Stimulated activated CD8-positive, alpha-beta memory T cell treated with anti-CD3 and anti-CD28 coated beads, Interleukin-12 subunit alpha, Interleukin-12 subunit beta, amount 100 ng/mL, for 1 hour (primary cell): Measurements from ENCODE around the gene MAP3K5.

Experiments used
- DNase-seq: peaks from one replicate; pipeline ENCODE4 v3.0.0-alpha.2; 2020; ENCODE audit warnings: low read depth

Gene MAP3K5

DNA sequence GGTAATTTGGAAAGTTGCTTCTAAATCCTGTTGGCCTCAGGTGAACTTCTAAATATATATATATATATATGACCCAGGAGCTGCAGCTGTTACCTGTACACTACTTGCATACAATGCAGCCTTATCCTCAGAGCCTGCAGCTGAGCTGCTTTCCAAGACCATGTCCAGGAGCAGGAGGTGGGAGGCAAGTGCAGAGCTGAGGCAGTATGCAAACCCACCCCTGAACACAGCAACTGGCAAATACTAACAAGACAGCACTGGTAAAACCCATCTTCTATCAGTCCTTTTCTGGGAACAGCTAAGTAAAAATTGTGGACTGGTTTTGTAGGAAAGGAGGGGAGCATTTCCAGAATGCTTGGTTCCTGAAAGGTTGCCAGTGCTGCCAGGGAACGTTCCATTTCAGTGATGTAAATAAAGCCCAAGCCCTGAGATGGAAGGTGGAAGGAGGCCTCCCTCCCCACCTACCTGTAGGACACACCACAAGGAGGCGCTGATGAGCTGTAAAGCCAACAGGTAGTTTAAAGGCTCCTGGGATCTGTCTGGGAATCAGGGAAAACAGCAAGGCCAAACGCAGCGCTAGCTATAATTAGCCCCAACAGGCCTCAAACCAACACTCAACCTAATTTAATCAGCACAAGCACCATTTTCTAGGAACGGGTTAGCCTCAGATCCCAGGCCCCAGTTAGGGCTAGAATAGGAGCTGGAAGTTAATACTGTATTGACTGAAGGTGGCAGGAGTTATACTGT is 148.3 kb downstream of the MAP3K5 start:
- DNase-seq: peak; percentile 75

DNA sequence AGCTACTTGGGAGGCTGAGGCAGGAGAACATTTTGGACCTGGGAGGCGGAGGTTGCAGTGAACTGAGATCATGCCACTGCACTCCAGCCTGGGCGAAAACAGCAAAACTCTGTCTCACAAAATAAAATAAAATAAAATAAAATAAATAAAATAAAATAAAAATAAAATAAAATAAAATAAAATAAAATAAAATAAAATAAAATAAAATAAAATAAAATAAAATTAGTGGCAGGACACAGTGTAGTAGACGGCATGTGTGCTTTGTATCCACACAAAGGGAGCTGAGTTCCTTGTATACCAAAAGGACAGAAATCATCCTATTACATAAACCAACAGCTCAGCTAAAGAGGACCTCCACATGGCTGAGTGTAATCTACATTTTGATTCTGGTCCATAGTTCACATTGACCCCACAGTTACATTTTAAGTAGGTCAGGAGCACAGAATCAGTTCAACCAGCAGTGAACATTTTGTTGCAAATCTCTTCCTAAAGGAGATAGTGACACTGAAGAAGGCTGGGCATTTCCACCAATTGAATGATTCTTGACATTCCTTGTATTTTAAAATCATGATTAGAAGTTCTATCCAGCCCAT is 150.3 kb downstream of the MAP3K5 start:
- DNase-seq: no peak

DNA sequence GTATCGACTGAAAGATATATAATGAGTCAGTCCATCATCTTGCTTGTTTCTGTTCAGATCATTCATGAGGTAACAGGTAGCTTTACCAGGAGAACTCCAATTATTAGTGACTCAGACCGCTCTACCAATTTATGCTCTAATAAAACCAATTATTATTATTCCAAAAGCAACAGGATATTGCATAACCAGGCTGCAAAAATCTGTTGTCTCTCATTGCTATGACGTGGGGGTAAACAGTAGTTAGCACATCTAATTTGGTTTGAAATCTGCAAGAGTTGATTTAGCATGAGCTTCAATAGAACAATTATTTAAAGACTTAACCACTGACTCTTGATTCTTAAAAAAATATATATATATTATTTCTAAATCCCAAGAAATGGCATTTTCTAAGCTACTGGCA is 151.1 kb downstream of the MAP3K5 start:
- DNase-seq: no peak

DNA sequence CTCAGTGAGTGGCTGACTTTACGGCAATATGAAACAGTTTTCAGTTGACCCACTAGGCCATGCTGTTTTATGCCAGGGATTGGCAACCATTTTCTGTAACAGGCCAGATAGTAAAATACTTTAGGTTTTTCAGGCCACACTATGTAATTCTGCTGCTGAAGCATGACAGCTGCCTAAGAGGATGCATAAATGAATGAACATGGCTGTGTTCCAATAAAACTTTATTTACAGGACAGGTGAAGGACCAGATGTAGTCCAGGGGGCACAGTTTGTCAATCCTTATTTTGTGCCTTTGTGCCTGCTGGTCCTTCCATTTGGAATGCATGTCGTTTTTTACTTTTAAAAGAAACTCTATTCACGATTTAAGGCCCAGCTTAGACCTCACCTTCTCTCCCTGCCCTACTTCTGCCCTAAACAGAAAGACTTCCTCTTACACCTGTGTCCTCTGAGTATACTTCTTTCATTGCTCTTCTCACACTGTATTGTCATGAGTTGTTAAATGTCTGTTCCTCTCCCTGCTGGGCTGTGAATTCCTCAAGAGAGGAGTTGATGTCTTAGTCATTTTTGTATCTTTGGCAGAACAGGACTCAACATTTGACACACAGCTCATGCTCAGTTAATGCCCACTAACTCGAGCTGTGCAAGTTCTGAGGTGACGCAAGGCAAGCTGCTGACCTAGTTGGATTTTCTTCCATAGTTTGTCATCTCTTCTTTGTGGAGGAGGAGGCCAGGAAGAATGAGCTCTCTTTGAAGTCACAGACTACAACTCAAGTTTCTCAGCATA is 152.0 kb downstream of the MAP3K5 start:
- DNase-seq: no peak

DNA sequence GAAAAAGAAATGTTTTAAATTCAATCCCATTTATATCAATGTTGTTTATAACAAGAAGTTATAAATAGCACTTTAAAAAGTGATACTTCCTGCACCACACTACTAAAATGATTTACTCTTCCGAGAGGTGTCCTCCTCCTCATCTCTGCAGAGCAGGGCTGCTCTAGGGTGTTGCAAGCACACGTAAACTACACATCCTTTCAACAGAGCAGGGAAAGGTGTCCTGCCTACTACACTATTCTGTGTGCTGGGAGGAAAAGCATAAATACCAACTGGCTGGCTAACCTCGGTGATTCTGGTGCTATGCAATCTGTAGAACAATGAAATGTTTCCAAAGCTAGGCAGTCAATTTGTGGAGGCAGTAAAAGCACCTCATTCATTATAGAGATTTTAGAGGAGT is 152.6 kb downstream of the MAP3K5 start:
- no peak for DNase-seq

DNA sequence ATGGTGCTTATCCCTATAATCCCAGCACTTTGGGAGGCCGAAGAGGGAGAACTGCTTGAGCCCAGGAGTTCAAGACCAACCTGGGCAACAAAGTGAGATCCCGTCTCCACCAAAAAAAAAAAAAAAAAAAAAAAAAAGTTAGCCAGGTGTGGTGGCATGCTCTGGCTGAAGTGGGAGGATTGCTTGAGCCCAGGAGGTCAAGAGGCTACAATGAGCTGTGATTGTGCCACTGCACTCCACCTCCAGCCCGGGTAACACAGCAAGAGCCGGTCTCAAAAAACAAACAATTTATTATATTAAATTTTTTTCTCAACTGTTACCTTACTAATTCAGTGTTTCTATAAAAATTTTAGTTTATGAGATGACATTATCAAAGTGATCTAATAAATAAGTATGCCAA is 156.7 kb downstream of the MAP3K5 start:
- DNase-seq: no peak

DNA sequence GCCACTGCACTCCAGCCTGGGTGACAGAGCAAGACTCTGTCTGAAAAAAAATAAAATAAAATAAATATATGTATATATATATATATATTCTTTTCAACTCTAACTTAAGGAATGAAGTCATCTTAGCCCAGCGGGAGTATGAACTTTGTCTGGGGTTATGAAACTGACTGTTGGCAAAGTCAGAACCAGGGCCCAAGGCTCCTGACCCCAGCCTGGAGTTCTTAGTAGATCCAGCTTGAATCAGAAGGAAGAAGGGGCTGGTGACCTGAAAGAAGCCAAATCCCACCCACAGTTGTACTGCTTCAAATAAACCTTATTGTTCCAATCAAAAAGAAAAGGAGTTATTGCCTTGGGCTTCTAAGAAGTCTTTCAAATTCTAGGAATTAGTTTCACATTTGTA is 158.9 kb downstream of the MAP3K5 start:
- DNase-seq: no peak

DNA sequence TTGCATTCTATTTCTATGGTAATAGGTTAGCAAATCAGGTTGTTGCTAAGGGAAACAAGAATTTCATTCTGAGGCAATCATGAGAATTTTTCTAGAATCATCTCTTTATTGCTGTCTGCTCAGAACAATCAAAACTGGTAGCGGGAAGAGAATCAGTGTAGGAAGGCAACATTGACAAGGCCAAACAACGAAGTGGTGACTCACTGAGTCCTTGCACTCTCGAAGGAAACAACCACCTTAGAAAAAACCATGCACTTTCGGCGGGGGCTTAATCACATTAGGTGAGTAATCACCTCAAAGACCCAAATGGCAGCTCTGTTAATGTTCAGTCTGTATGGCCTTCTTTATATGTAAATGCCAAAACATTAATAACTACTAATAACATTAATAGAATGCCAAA is 163.3 kb downstream of the MAP3K5 start:
- no peak for DNase-seq

DNA sequence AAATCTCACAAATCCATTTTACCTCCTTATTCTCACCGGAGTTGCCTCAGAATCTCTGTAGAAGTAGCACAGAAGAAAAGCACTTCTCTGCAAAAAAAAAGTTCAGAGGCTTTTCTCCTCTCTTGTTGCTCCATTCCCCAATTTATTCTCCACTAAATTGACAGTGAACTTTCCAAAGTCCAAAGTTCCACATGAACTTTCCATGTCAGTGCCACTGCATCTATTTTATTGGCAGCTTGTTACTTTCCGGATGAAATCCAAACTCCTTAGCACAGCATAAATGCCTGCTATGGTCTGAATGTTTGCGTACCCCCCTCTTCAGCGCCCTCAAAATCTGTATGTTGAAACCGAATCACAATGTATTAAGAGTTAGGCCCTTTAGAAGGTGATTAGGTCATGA is 165.1 kb downstream of the MAP3K5 start:
- DNase-seq: no peak

DNA sequence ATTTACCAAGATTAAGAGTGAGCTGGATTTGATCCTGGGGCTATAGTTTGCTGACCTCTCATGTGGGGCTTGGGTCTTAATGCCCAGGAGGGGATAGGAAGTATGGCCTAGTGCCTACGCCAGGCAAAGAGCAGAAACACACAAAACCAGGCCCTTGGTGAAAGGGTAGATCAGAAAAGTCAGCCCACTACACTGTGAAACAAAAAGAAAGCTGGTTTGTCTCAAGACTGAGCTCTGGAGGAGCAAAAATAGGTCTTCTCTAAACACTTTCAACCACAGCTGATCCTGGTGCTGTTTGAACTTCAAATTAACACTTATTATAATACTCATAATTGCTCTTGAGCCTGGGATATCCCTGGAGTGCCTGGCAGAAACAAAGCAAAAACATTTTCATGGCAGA is 167.0 kb downstream of the MAP3K5 start:
- DNase-seq: no peak

DNA sequence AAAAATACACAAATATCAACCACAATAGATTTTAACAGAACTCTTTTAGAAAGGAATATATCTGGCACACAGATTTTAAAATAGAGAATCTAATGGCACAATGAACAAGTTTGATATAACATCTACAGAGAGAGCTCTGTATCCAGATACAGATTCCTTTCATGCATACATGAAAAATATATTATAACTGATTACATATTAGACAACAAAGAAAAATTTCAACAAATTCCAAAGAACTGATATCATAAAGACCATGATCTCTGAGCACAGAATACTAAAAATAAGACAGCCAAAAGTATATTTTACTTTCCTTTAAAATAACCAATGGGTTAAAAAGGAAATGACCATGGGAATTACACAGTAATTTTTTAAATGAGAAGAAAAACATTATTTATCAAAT is 167.9 kb downstream of the MAP3K5 start:
- no peak for DNase-seq

DNA sequence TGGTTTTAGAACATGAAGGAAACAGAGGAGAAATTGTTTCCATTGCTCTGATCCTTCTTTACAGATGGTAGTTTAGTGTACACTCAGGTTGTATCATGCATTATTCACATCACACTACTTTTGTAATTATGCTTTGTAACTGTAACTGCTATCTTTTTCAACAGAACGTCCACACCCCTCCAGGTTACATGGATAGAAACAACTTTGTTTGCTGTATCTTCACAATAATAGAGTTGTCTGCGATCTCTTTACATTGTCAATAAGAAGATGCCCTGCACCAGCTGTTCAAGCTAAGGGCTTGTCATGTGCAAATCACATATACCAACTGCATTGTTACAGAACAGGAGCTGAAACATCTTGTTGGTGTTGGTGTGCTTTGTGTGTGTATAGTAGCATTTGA is 174.2 kb downstream of the MAP3K5 start:
- DNase-seq: no peak

DNA sequence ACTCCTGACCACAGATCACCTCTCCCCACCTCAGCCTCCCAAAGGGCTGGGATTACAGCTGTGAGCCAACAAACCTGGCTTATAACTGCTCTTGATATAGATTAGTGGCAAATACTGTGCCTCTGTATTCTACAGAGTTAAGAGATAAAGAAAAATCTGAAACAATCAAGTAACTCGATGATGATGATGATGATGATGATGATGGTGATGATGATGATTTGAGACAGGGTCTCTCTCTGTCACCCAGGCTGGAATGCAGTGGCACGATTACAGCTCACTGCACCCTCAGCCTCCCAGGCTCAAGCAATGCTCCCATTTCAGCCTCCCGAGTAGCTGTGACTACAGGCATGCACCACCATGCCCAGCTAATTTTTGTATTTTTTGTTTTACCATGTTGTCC is 175.8 kb downstream of the MAP3K5 start:
- no peak for DNase-seq

DNA sequence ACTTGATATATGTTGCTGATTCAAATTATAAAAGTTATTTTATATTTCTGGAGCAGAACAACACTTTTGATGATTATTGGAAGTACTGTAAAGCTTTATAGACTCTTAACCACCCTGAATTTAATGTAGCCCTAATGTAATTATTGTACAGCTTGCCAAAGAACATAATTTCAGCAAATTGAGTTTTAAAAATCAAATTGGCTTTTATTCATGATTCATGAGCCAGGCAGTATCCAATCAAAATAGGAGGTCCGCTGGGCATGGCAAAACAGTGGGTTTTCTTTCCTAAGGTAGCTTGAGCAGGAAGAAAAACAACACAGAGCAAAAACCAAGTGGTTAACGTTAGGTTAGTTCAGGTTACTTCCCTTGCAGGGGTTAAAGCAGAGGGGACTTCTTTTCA is 177.3 kb downstream of the MAP3K5 start:
- DNase-seq: no peak

DNA sequence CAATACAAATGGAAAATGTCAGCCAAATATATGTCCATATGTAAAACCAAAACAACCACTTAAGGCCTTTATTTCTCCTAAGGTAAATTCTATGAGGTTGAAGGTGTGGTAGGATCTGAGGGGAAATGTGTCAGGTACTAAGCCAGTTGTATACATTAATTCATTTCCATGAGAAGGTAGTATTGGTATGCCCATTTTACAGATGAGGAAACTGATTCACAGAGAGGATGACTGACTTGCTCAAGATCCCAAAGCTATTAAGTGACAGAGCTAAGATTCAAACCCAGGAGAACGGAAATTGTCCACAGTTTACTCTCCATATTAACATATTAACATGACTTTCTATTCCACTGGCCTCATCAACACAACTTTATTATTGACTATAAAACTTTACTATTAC is 177.9 kb downstream of the MAP3K5 start:
- DNase-seq: no peak

DNA sequence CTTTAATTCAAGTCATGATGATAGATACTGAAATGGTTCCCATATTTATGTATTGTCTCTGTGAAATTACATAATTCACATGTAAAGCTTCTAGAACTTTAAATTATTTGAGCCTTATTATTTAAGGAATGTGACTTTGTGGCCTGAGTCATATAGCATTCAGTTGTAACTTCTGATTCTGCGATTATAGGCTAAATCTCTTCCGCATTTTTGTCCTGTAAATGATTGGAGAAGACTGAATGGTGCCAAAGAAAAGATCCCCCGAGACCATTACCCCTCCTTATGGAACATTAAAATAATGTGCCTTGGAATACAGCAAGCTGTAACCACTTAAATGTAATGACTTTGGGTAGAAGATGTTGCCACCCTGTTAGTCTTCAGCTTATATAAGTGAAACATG is 178.8 kb downstream of the MAP3K5 start:
- no peak for DNase-seq

DNA sequence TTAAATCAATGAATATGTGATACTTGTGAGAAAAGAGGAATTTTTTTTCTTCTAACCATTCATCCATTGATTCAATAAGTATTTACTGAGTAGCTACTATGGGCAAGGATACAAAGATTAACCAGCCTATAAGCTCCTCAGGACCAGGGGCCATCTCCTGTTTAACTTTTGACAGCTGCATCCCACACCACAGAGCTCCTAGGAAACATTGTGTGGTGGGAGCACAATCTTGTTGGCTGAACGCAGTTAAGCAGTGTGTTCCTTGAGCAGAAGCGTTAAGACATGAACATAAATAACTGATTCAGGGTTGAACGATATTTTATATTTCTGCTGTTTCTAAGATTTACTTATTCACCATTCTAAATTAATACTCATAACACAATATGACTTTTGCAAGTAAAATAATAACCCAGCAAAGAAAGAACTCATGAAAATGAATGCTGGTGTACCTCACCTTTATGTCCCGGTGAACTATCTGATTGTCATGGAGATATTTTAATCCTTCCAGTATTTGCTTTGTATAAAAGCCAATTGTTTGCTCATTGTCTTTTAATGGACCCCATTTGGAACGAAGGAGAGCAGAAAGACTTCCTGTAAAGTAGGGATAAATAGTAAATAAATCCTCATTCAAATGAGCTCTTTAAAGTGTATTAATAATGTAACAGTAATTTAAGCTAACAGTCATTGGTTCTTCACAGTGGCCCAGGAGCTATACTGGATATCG is 179.4 kb downstream of the MAP3K5 start:
- DNase-seq: no peak

DNA sequence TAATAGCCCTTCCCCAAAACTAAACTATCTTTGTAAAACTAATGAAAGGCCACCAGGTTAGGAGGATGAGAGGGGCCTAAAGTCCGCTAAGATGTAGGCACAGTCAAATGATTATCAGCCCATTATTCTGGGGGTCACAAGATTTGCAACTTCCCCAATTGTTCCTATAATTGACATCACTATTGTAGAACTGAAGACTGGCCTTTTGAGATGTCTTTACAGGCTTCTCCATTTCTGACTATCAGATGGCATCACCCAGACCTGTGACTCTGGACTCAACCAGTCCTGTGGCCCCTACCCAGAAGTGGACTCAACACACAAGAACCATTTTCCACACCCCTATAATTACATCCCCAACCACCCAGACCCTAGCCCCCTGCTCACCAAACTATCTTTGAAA is 180.5 kb downstream of the MAP3K5 start:
- no peak for DNase-seq

DNA sequence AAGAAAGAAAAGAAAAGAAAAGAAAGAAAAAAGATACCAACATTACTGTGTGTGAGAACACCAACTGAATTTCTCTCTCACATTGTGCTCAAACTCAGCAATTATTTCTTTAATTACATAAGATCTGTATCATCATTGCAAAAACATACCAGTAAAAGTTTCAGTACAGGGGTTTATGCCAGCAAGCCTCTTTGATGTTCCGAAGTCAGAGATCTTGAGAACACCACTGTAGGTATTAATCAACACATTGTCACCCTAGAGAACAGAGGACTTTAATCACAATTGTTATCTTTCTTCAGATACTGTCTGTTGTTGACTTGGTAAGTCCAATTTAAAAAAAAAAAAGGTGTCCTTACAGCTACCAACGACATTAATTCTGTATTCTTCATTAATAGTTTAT is 181.1 kb downstream of the MAP3K5 start:
- no peak for DNase-seq

DNA sequence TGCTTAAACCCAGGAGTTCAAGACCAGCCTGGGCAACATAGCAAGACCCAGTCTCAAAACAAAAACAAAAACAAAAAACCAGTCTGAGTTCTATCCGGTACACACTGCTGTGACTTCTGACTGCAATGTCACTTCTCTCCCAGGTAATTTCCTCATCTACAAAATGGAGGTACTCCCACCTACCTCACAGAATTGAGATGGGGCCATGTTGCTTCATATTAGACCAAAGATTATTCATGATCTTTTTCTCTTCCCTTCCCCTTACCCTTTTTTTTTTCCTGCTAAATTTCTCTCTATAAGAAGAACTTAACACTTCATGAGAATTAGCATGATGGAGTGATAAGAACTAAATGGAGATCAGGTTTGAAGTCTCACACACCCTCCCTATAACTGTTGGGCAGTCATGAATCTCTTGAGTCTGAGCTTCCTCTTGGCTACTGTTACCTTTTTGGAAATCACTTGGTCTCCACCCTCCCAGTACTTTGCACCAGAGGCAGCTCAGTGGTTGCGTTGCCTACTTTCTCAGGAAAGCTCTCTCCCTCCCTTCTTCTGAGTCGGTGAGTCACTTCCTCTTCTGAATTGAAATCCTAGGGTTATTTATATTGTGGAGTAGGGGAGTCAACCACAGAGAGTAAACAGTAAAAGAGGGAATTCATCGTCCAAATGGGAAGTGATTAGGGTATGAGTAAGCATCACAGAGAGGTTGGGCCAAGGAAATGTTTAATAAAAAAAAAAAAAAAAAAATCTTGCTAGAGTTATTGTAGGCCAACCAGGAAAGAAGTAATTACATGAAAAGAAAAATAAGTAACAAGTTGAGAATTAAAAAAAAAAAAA is 182.2 kb downstream of the MAP3K5 start:
- no peak for DNase-seq

DNA sequence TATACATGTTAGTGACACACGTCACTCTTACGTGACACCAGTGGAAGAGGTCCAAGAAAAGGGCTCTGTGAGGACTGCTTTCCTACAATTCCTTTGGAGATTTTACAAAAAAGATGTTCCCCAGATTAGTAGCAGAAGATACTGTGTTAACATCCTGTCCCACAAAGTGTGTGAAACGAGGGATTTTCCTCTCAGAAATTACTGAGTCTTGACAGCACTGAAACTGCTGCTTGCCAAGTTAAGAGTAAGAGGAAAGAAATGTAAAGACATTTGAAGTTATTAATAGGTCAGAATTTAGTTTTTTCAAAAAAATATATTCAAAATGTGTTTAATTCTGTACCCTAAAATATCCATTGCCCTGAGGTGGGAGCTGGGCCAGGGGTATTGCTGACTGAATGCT is 183.3 kb downstream of the MAP3K5 start:
- DNase-seq: no peak
